HL-60/S4 treated with phorbol 12-myristate 13-acetate at 8.2 ng/mL for 4 days and 3 days (cell line): ENCODE results near the gene ARID3A.

ENCODE experiments used
- in situ Hi-C: fragments of 300-500 bp; cut with MboI; formaldehyde crosslinking; loops from 2 replicates; pipeline ENCODE4 v1.15.0; 2022; ENCODE audit warnings: low sequenced_read_pairs

ARID3A gene

GRCh38 chr19:980133-980998 is 54.5 kb downstream of the ARID3A start:
- in situ Hi-C loops, result loop anchor here (10.0 to 25.0 kb wide), 2 partner anchors 56 to 118 kb away; partner anchors contain the start of genes ARID3A, CFD and ELANE

- in situ Hi-C loops, result loop anchor here (10.0 to 25.0 kb wide), 2 partner anchors 58 to 120 kb away; partner anchors contain the start of genes ARID3A, CFD and ELANE
These were observed 56.8 kb downstream of the ARID3A start for GRCh38 chr19:982567-983170.

- in situ Hi-C loops, result loop anchor here (10.0 to 25.0 kb wide), 2 partner anchors 60 to 122 kb away; partner anchors contain the start of genes ARID3A, CFD and ELANE
These were observed 58.5 kb downstream of the ARID3A start, which contains the start of gene WDR18 for GRCh38 chr19:984165-984967. Gene WDR18, plus strand, starts transcription at chr19:984345. Its CDS starts 9 bp downstream, at chr19:984354.

- in situ Hi-C loops, result loop anchor here (10.0 to 25.0 kb wide), 2 partner anchors 61 to 124 kb away; partner anchors contain the start of genes ARID3A, CFD and ELANE
These were observed 60.2 kb downstream of the ARID3A start for GRCh38 chr19:986083-986482.

- in situ Hi-C loops, result loop anchor here (10.0 to 25.0 kb wide), 2 partner anchors 63 to 126 kb away; partner anchors contain the start of genes ARID3A, CFD and ELANE
These were observed 62.2 kb downstream of the ARID3A start for GRCh38 chr19:988081-988480.

GRCh38 chr19:988510-988909 is 62.7 kb downstream of the ARID3A start:
- in situ Hi-C loops, result loop anchor here (10.0 to 25.0 kb wide), 2 partner anchors 64 to 126 kb away; partner anchors contain the start of genes ARID3A, CFD and ELANE

- in situ Hi-C loops, result loop anchor here (10.0 to 25.0 kb wide), 2 partner anchors 65 to 127 kb away; partner anchors contain the start of genes ARID3A, CFD and ELANE
These were observed 63.7 kb downstream of the ARID3A start for GRCh38 chr19:989381-990081.

GRCh38 chr19:990119-990571 is 64.3 kb downstream of the ARID3A start:
- in situ Hi-C loops, result loop anchor here (25.0 kb wide), 1 partner anchor 128 kb away; the partner anchor contains the start of genes CFD and ELANE

- in situ Hi-C loops, result loop anchor here (25.0 kb wide), 1 partner anchor 128 kb away; the partner anchor contains the start of genes CFD and ELANE
These were observed 64.9 kb downstream of the ARID3A start for GRCh38 chr19:990746-991145.

GRCh38 chr19:991174-991931 is 65.5 kb downstream of the ARID3A start:
- in situ Hi-C loops, result loop anchor here (25.0 kb wide), 1 partner anchor 129 kb away; the partner anchor contains the start of genes CFD and ELANE

- in situ Hi-C loops, result loop anchor here (25.0 kb wide), 1 partner anchor 130 kb away; the partner anchor contains the start of genes CFD and ELANE
These were observed 66.3 kb downstream of the ARID3A start for GRCh38 chr19:991932-992669.

GRCh38 chr19:992670-993055 is 66.8 kb downstream of the ARID3A start:
- in situ Hi-C loops, result loop anchor here (25.0 kb wide), 1 partner anchor 130 kb away; the partner anchor contains the start of genes CFD and ELANE

- in situ Hi-C loops, result loop anchor here (25.0 kb wide), 1 partner anchor 131 kb away; the partner anchor contains the start of genes CFD and ELANE
These were observed 67.6 kb downstream of the ARID3A start for GRCh38 chr19:993361-993830.

- in situ Hi-C loops, result loop anchor here (25.0 kb wide), 1 partner anchor 132 kb away; the partner anchor contains the start of genes CFD and ELANE
These were observed 68.1 kb downstream of the ARID3A start for GRCh38 chr19:993831-994393.

- in situ Hi-C loops, result loop anchor here (25.0 kb wide), 1 partner anchor 132 kb away; the partner anchor contains the start of genes CFD and ELANE
These were observed 68.7 kb downstream of the ARID3A start for GRCh38 chr19:994516-994915.

- in situ Hi-C loops, result loop anchor here (25.0 kb wide), 1 partner anchor 133 kb away; the partner anchor contains the start of genes CFD and ELANE
These were observed 69.4 kb downstream of the ARID3A start for GRCh38 chr19:995051-995827.
